ENCODE results near the gene TIMELESS. TPM values are rescaled to one million over a fixed set of nuclear protein-coding genes. Genes with fewer than 3 reads are reported as not detected.

TIMELESS gene
- total RNA-seq, 1 experiment from 2014 or later, result 47.0 TPM

DNA sequence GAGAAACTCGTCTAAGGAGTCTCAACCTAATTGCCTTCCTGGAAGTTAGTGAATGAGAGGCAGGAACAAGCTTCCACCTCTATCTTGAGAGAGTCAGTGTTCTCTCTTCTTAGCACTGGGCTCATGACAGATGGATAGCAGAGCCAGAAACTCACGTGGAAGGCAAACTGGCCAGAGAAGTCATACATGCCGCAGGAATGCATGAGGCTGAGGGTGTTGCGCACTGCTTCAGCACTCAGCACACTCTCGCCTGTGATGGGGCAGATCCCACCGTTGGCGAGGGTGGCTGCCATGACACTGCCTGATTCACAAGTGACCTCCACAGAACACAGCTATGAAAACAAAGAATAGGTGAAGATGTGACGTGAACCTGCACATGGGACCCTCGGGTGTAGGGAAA lies 25.2 kb upstream of the TIMELESS start:
- H3K9me2 ChIP-seq (ENCODE audit: insufficient read depth), result no peaks in the 10 kb centered on the region
- H3K79me2 ChIP-seq (ENCODE audit: insufficient read depth, low read length), result peaks cover 24% of the 10 kb centered on the region
- POLR2A ChIA-PET, result interaction anchor here (1.0 kb wide), 1 partner anchor 16 kb away, joined by 3 read pairs; no protein-coding TSS in a partner anchor
- BruUV-seq (replicated peaks), result no TSS peak
- no peak for DNase-seq (ENCODE audit: low read depth, low spot score)
- H3K27ac ChIP-seq (ENCODE audit: low read depth, low read length), result no peak overlapping the region
- H2AFZ ChIP-seq (ENCODE audit: low read depth, low read length, poor library complexity, severe bottlenecking), result no peak overlapping the region
- intact Hi-C loops (cut with micrococcal nuclease), result no loop called here
- H3K4me2 ChIP-seq (ENCODE audit: low read length), result no peak overlapping the region
- ATAC-seq, result no peak
- H4K20me1 ChIP-seq (ENCODE audit: insufficient read depth), result no peaks in the 10 kb centered on the region
- peaks cover 0 to 5% of the 10 kb centered on the region in 2 experiments; a peak in 2 of 4 replicates for H3K4me1 ChIP-seq (ENCODE audit: control insufficient read depth in 1 of 2, insufficient read depth in 2 of 2, low read length in 2 of 2)
- no peak overlapping the region for H3K9ac ChIP-seq (ENCODE audit: low read length)
- H3K9me3 ChIP-seq (ENCODE audit: control insufficient read depth in 1 of 2, insufficient read depth in 1 of 2, low read depth in 1 of 2, low read length in 2 of 2), result no peaks in the 10 kb centered on the region
- no peak for TF ChIP-seq ELF1 (IDR thresholded peaks at IDR 0.05; ENCODE audit: borderline replicate concordance, low read depth)
- no peak for TF ChIP-seq SIN3A (IDR thresholded peaks at IDR 0.05; ENCODE audit: low read depth)
- no peak for TF ChIP-seq CBX3 (IDR thresholded peaks at IDR 0.05; ENCODE audit: low read depth)
- TF ChIP-seq, protein P1, sequence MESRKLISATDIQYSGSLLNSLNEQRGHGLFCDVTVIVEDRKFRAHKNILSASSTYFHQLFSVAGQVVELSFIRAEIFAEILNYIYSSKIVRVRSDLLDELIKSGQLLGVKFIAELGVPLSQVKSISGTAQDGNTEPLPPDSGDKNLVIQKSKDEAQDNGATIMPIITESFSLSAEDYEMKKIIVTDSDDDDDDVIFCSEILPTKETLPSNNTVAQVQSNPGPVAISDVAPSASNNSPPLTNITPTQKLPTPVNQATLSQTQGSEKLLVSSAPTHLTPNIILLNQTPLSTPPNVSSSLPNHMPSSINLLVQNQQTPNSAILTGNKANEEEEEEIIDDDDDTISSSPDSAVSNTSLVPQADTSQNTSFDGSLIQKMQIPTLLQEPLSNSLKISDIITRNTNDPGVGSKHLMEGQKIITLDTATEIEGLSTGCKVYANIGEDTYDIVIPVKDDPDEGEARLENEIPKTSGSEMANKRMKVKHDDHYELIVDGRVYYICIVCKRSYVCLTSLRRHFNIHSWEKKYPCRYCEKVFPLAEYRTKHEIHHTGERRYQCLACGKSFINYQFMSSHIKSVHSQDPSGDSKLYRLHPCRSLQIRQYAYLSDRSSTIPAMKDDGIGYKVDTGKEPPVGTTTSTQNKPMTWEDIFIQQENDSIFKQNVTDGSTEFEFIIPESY (IDR thresholded peaks at IDR 0.05; ENCODE audit: extremely low read depth, insufficient replicate concordance, low read length), result no peak
- TF ChIP-seq EGR1 (IDR thresholded peaks at IDR 0.05; ENCODE audit: low read depth), result no peak
- TF ChIP-seq CEBPB (IDR thresholded peaks at IDR 0.05; ENCODE audit: low read depth), result no peak
- TF ChIP-seq, protein P2, sequence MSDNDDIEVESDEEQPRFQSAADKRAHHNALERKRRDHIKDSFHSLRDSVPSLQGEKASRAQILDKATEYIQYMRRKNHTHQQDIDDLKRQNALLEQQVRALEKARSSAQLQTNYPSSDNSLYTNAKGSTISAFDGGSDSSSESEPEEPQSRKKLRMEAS (IDR thresholded peaks at IDR 0.05), result no peak
- TF ChIP-seq FOSL1 (IDR thresholded peaks at IDR 0.05; ENCODE audit: low read depth), result no peak
- TF ChIP-seq, protein P3, sequence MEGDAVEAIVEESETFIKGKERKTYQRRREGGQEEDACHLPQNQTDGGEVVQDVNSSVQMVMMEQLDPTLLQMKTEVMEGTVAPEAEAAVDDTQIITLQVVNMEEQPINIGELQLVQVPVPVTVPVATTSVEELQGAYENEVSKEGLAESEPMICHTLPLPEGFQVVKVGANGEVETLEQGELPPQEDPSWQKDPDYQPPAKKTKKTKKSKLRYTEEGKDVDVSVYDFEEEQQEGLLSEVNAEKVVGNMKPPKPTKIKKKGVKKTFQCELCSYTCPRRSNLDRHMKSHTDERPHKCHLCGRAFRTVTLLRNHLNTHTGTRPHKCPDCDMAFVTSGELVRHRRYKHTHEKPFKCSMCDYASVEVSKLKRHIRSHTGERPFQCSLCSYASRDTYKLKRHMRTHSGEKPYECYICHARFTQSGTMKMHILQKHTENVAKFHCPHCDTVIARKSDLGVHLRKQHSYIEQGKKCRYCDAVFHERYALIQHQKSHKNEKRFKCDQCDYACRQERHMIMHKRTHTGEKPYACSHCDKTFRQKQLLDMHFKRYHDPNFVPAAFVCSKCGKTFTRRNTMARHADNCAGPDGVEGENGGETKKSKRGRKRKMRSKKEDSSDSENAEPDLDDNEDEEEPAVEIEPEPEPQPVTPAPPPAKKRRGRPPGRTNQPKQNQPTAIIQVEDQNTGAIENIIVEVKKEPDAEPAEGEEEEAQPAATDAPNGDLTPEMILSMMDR (IDR thresholded peaks at IDR 0.05 in 2 of 3, conservative IDR thresholded peaks at IDR 0.05 in 1 of 3; ENCODE audit: borderline replicate concordance in 1 of 3, insufficient read depth in 1 of 3, low read depth in 2 of 3, low read length in 2 of 3), result no peak
- no peak for TF ChIP-seq RAD21 (IDR thresholded peaks at IDR 0.05; ENCODE audit: low read depth)
- TF ChIP-seq, protein P4, sequence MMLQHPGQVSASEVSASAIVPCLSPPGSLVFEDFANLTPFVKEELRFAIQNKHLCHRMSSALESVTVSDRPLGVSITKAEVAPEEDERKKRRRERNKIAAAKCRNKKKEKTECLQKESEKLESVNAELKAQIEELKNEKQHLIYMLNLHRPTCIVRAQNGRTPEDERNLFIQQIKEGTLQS (IDR thresholded peaks at IDR 0.05), result no peak
- TF ChIP-seq YY1 (IDR thresholded peaks at IDR 0.05; ENCODE audit: extremely low read depth, insufficient replicate concordance, low read depth, low read length), result no peak
- TF ChIP-seq ZNF274 (IDR thresholded peaks at IDR 0.05; ENCODE audit: low read depth, low read length), result no peak
- TF ChIP-seq SRF (IDR thresholded peaks at IDR 0.05; ENCODE audit: low read depth), result no peak
- no peak for TF ChIP-seq TCF7L2 (IDR thresholded peaks at IDR 0.05; ENCODE audit: borderline replicate concordance, extremely low read depth, insufficient read depth, insufficient read length)
- no peak for TF ChIP-seq POLR2AphosphoS5 (IDR thresholded peaks at IDR 0.05; ENCODE audit: low read depth, low read length)
- no peak for TF ChIP-seq POLR2A (IDR thresholded peaks at IDR 0.05; ENCODE audit: borderline replicate concordance, extremely low read depth, insufficient read depth, insufficient read length)
- TF ChIP-seq JUND (IDR thresholded peaks at IDR 0.05), result no peak
- TF ChIP-seq EZH2phosphoT487 (IDR thresholded peaks at IDR 0.05; ENCODE audit: borderline replicate concordance), result no peak
- TF ChIP-seq SP1 (IDR thresholded peaks at IDR 0.05; ENCODE audit: low read depth), result no peak
- H3K36me3 ChIP-seq (ENCODE audit: control insufficient read depth in 1 of 2, insufficient read depth in 2 of 2, low read length in 2 of 2), result peaks cover 0 to 17% of the 10 kb centered on the region in 2 experiments; a peak in 2 of 4 replicates
- no peaks in the 10 kb centered on the region for H3K27me3 ChIP-seq (ENCODE audit: insufficient read depth, low read length)
- CTCF ChIA-PET, result no interaction called here
- H3K4me3 ChIP-seq (replicated peaks in 1 of 2; ENCODE audit: low read depth in 1 of 2, low read length in 2 of 2), result no peak overlapping the region
- RAD21 ChIA-PET (ENCODE audit: low non-redundant PET in 1 of 2, low total read pairs in 2 of 2, uncharacterized antibody in 2 of 2, unreplicated experiment in 2 of 2), result no interaction called here

All from HCT116 (cell line).